ENCODE results near the gene C1QTNF1. TPM values are rescaled to one million over a fixed set of nuclear protein-coding genes. Genes with fewer than 3 reads are reported as not detected.

The C1QTNF1 gene
- total and polyA plus RNA-seq, 8 donors = 2.9 to 20.3 (median 12.7) TPM

GRCh38 chr17:79023180-79023705 lies 726 bp upstream of the C1QTNF1 start:
- peak overlapping the region in 1 of 4 donors; percentile 65 for H3K4me3 ChIP-seq
- no peak for DNase-seq
- WGBS, 5 donors = 71 to 84% (median 75%) methylated on average over 12 of the region's 12 CpGs
- TF ChIP-seq POLR2AphosphoS5 (IDR thresholded peaks at IDR 0.05) = no peak
- TF ChIP-seq EP300 (IDR thresholded peaks at IDR 0.05) = no peak
- no peak for TF ChIP-seq POLR2A (IDR thresholded peaks at IDR 0.05)
- TF ChIP-seq CTCF (IDR thresholded peaks at IDR 0.05) = no peak
- H3K9me3 ChIP-seq = no peaks in the 10 kb centered on the region
- intact Hi-C loops (cut with DNase I; ENCODE audit: low total_unique reads) = no loop called here
- H3K4me1 ChIP-seq = peaks cover 81 to 95% (median 85%) of the 10 kb centered on the region in 4 donors
- H3K36me3 ChIP-seq = no peaks in the 10 kb centered on the region
- H3K27me3 ChIP-seq = peaks cover 0 to 52% (median 20%) of the 10 kb centered on the region in 3 donors
- H3K27ac ChIP-seq = peak overlapping the region in 4 of 5 donors; percentile 63 to 76 (median 73)

- Histone ChIP-seq H3K4me3 (peak overlapping the region; percentile 49 to 65 (median 60)), H3K27ac (peak overlapping the region; percentile 24 to 80 (median 75)), H3K9me3 (no peaks in the 10 kb centered on the region), H3K27me3 (peaks cover 0 to 67% (median 20%) of the 10 kb centered on the region in 3 donors), H3K36me3 (no peaks in the 10 kb centered on the region), H3K4me1 (peaks cover 73 to 96% (median 78%) of the 10 kb centered on the region in 4 donors)
- WGBS, 5 donors = 42 to 55% (median 47%) methylated on average over 15 to 31 of the region's 31 CpGs
- peak in 1 of 2 donors; percentile 43 for DNase-seq
- intact Hi-C loops (cut with DNase I; ENCODE audit: low total_unique reads) = no loop called here
- peak in 2 of 3 donors; percentile 16 to 24 for TF ChIP-seq POLR2AphosphoS5 (IDR thresholded peaks at IDR 0.05)
- no peak for TF ChIP-seq CTCF (IDR thresholded peaks at IDR 0.05)
- no peak for TF ChIP-seq POLR2A (IDR thresholded peaks at IDR 0.05)
- no peak for TF ChIP-seq EP300 (IDR thresholded peaks at IDR 0.05)
These were observed 1.1 kb downstream of the C1QTNF1 start for GRCh38 chr17:79024901-79025737.

DNA sequence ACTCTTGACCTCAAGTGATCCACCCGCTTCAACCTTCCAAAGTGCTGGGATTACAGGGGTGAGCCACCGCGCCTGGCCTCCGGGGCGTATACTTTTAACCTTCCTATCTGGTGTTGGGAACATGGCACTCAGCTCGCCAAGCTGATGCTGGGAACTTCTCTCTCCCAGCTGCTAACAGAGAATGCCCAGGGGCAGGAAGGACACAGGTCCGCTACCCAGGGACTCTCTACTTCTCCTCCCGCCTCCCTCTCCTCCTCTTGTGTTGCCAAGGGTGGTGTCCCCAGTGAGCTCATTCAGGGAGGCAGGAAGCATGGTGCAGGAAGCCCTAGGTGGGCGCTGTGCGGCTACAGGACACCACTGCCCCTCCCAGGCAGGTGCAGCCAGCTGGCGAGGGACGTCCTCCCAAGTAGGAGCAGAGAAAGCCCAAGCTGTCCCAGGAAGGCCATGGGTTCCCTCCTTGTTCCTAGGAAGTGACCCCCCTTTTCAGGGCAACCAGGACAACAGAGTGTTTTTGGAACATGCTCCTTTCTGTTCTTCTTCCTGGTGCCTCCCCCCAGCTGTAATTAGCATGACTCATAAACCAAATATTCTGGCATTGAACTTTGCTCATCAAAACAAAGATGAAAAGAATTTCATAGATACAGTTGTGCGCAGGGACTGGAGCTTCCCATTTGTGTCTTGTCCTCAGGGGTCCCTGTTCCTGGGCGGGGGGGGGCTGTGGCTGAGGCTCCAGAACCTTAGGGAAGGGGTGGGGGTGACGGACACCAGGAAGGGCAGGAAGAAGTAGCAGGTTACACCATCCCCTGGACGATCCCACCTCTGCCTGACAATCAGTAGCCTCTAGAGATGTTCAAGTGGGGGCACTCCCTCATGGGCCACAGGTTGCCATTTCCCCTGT lies 2.7 kb downstream of the C1QTNF1 start:
- H3K4me3 ChIP-seq = peak overlapping the region in 1 of 4 donors; percentile 13
- peak; percentile 24 to 46 for DNase-seq
- intact Hi-C loops (cut with DNase I; ENCODE audit: low total_unique reads) = no loop called here

More for the DNA sequence above, 2.7 kb downstream of the C1QTNF1 start:
- 63 to 82% (median 70%) methylated on average over 15 to 16 of the region's 16 CpGs for WGBS, 5 donors
- peaks cover 62 to 81% (median 66%) of the 10 kb centered on the region in 4 donors for H3K4me1 ChIP-seq
- H3K27ac ChIP-seq = peak overlapping the region in 3 of 5 donors; percentile 31 to 62 (median 33)
- H3K9me3 ChIP-seq = no peaks in the 10 kb centered on the region
- H3K36me3 ChIP-seq = no peaks in the 10 kb centered on the region
- H3K27me3 ChIP-seq = peaks cover 0 to 67% (median 20%) of the 10 kb centered on the region in 3 donors
- no peak for TF ChIP-seq CTCF (IDR thresholded peaks at IDR 0.05)
- TF ChIP-seq POLR2AphosphoS5 (IDR thresholded peaks at IDR 0.05) = peak in 1 of 3 donors; percentile 24
